ENCODE results near the gene ZBTB46. TPM values are rescaled to one million over a fixed set of nuclear protein-coding genes. Genes with fewer than 3 reads are reported as not detected.

Gene ZBTB46
- total and polyA plus RNA-seq, 5 experiments from 2014 or later = 0.06 to 0.08 (median 0.06) TPM; not detected in 2

GRCh38 chr20:63758152-63758551 lies 72.9 kb downstream of the ZBTB46 start:
- H3K36me3 Mint-ChIP-seq = no peaks in the 10 kb centered on the region
- no peaks in the 10 kb centered on the region for H3K27me3 Mint-ChIP-seq
- DNase-seq (no peak), ATAC-seq (no peak)
- H3K4me3 Mint-ChIP-seq = peak overlapping the region in 1 of 10 donors; percentile 24
- peak overlapping the region in 2 of 10 donors; percentile 13 to 38 for H3K27ac Mint-ChIP-seq
- H3K4me1 Mint-ChIP-seq = peaks cover 9 to 30% (median 14%) of the 10 kb centered on the region in 4 donors
- POLR2A ChIA-PET = interaction anchor here (1.1 kb wide), 1 partner anchor 21 kb away, joined by 3 read pairs; the partner anchor contains the start of gene LIME1
- H3K9me3 Mint-ChIP-seq = no peaks in the 10 kb centered on the region

DNA sequence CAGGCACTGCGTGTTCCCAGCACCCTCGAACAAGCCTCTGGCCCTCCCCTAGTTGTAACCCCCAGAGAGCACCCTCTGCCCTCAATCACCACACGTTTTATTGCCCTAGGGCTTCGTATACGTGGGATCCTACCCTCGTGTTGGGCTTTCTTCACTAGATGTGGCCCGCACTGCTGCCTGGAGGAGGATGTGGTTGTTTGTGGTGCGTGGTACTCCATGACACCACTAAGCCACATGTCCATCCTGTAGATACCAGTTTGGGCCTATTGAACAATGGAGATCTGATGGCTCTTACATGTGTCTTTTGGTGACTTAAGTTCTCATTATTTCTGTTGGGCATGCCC lies 74.4 kb downstream of the ZBTB46 start:
- DNase-seq (peak in 2 of 10 donors; percentile 33 to 53), ATAC-seq (peak in 1 of 2 donors; percentile 85)
- Mint-ChIP-seq H3K27me3 (no peaks in the 10 kb centered on the region), H3K27ac (peak overlapping the region in 1 of 10 donors; percentile 70), H3K9me3 (no peaks in the 10 kb centered on the region), H3K36me3 (no peaks in the 10 kb centered on the region), H3K4me1 (peaks cover 13 to 36% (median 20%) of the 10 kb centered on the region in 4 donors), H3K4me3 (peak overlapping the region in 2 of 10 donors; percentile 16 to 44)
- POLR2A ChIA-PET = interaction anchor here (0.6 kb wide), 1 partner anchor 49 kb away, joined by 3 read pairs; the partner anchor contains the start of genes ARFRP1 and ZGPAT

- Mint-ChIP-seq H3K27ac (peak overlapping the region in 1 of 10 donors; percentile 70), H3K27me3 (no peaks in the 10 kb centered on the region), H3K9me3 (no peaks in the 10 kb centered on the region), H3K36me3 (no peaks in the 10 kb centered on the region), H3K4me1 (peaks cover 16 to 39% (median 23%) of the 10 kb centered on the region in 4 donors), H3K4me3 (peak overlapping the region in 2 of 10 donors; percentile 16 to 44)
- POLR2A ChIA-PET = interaction anchor here (0.6 to 1.2 kb wide), 5 partner anchors 9 to 52 kb away, joined by 3 to 5 read pairs (median 3); partner anchors contain the start of genes ARFRP1 and ZGPAT
- ATAC-seq (no peak), DNase-seq (no peak)
These were observed 75.0 kb downstream of the ZBTB46 start for GRCh38 chr20:63755933-63756647.

DNA sequence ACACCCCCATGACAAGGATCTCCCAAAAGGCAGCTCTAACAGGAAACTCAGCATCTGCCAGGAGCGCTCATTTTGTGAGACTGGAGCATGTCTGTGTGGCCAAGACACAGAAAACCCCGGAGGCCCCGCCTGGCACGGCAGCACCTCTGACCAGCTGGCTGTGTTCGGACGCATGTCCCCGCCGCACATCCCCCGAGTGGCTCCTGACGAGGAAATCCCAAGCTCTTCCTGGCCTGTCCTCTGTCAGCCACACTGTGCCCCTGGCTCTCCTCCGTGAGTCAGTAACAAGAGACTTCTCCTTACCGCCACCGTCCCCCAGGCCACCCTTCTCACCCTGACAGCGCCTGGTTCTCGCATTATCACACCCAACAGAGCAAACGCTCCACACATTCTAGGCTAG lies 77.1 kb downstream of the ZBTB46 start:
- Mint-ChIP-seq H3K4me1 (peaks cover 22 to 57% (median 37%) of the 10 kb centered on the region in 4 donors), H3K27ac (peak overlapping the region in 3 of 10 donors; percentile 16 to 56 (median 29)), H3K9me3 (no peaks in the 10 kb centered on the region), H3K4me3 (peak overlapping the region in 1 of 10 donors; percentile 13), H3K27me3 (no peaks in the 10 kb centered on the region), H3K36me3 (no peaks in the 10 kb centered on the region)
- DNase-seq (no peak), ATAC-seq (no peak)
- POLR2A ChIA-PET = interaction anchor here (1.6 to 4.1 kb wide), 2 partner anchors 46 to 115 kb away, joined by 3 to 26 read pairs; partner anchors contain the start of genes ARFRP1 and ZGPAT

DNA sequence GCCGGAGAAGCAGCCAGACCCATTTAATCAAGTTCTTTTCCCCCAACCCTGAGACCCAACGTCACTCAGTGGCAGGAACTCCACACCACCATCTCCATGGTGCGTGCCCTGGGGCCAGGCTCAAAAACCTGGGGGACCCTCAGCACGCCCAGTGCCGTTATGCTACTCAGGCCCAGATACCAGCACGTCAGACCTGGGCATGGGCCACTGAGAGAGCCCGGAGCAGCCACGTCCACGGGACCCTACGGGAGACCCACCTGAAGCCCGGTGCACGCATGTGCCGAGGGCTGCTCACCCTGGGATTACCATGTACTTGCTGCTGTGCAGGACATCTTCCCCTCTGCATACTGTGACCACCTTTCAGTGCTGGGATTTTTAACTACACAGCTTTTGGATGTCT lies 77.7 kb downstream of the ZBTB46 start:
- Mint-ChIP-seq H3K27me3 (no peaks in the 10 kb centered on the region), H3K27ac (peak overlapping the region in 6 of 10 donors; percentile 16 to 47 (median 30)), H3K9me3 (no peaks in the 10 kb centered on the region), H3K4me3 (peak overlapping the region in 1 of 10 donors; percentile 9), H3K36me3 (no peaks in the 10 kb centered on the region), H3K4me1 (peaks cover 24 to 63% (median 42%) of the 10 kb centered on the region in 4 donors)
- POLR2A ChIA-PET = interaction anchor here (1.6 to 4.1 kb wide), 2 partner anchors 45 to 114 kb away, joined by 3 to 26 read pairs; partner anchors contain the start of genes ARFRP1 and ZGPAT
- DNase-seq = no peak
- ATAC-seq = no peak

GRCh38 chr20:63752411-63753101 lies 78.5 kb downstream of the ZBTB46 start:
- peak overlapping the region in 2 of 10 donors; percentile 15 to 72 for H3K4me3 Mint-ChIP-seq
- no peaks in the 10 kb centered on the region for H3K9me3 Mint-ChIP-seq
- no peaks in the 10 kb centered on the region for H3K36me3 Mint-ChIP-seq
- peaks cover 25 to 63% (median 43%) of the 10 kb centered on the region in 4 donors for H3K4me1 Mint-ChIP-seq
- POLR2A ChIA-PET = interaction anchor here (1.3 to 4.5 kb wide), 4 partner anchors 14 to 113 kb away, joined by 3 to 137 read pairs (median 15); partner anchors contain the start of genes ARFRP1, LIME1, SLC2A4RG and ZGPAT
- peak overlapping the region in 2 of 10 donors; percentile 20 to 47 for H3K27ac Mint-ChIP-seq
- H3K27me3 Mint-ChIP-seq = no peaks in the 10 kb centered on the region
- DNase-seq (no peak), ATAC-seq (no peak)

DNA sequence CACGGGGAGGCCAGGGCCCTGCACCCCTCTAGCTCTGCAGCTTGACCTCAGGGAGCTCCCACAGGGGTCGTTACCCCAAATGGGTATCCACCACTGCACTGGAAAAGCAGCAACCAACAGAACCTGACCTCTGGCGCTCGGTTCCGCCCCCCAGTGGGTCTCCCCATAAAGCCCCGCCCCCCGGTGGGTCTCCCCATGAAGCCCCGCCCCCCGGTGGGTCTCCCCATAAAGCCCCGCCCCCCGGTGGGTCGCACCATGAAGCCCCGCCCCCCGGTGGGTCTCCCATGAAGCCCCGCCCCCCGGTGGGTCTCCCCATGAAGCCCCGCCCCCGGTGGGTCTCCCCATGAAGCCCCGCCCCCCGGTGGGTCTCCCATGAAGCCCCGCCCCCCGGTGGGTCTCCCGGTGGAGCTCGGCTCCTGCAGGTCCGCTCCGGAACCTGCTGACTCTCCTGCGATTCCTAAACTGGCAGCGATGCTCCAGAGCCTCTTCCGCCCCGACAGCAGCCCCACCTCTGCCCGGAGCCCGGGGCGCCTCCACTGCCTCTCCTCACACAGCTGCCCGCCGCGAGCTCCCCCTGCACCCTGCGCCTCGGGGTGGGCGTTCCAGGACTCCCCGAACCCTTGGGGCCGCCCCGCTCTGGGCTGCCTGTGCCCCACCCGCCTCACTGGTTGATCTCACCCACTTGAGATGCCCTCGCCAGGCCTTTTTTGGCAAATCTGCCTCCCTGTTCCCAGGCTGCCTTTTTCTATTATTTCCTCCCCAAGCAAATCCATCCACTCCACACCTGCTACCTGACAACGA lies 79.4 kb downstream of the ZBTB46 start:
- DNase-seq (peak in 4 of 10 donors; percentile 23 to 30 (median 30)), ATAC-seq (peak; percentile 28 to 38)
- peak overlapping the region; percentile 67 to 86 (median 78) for H3K4me3 Mint-ChIP-seq

DNA sequence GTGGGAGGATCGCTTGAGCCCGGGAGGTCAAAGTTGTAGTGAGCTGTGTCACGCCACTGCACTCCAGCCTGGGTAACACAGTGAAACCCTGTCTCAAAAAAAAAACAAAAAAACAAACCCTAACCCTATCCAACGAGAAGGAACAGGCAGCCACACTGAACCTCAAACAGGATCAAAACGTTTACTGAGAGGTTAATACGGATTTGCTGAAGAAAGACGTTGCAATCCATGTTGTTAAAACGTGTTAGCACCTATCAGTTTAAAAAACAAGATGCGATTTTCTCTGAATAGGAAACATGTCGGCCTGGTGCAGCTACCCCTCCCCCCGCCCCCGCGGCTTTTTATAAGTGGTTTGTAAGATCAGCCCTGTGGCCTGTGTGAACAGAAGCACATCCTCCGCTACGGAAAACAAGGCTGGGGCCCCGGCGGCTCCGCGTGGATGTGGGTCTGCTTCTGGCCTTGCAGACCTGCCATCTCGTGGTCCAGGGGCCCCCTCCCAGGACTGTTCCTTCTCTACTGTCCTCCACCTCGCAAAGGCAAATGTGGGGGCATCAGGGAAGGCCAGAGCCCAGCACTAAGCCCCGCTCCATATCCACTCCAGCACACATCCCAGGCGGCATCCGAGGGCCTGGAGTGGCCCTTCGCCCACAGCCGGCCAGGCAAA lies 80.1 kb downstream of the ZBTB46 start:
- Mint-ChIP-seq H3K4me1 (peaks cover 16 to 48% (median 35%) of the 10 kb centered on the region in 4 donors), H3K36me3 (no peaks in the 10 kb centered on the region), H3K9me3 (no peaks in the 10 kb centered on the region), H3K4me3 (peak overlapping the region; percentile 67 to 86 (median 78)), H3K27ac (peak overlapping the region in 9 of 10 donors; percentile 84 to 98 (median 94)), H3K27me3 (no peaks in the 10 kb centered on the region)
- ATAC-seq (peak; percentile 93), DNase-seq (peak; percentile 45 to 86 (median 58))
- POLR2A ChIA-PET = interaction anchor here (0.6 to 4.5 kb wide), 17 partner anchors 13 to 213 kb away, joined by 3 to 137 read pairs (median 3); partner anchors contain the start of genes ARFRP1, GMEB2, LIME1 and PTK6

More for the DNA sequence above, 79.4 kb downstream of the ZBTB46 start:
- no peaks in the 10 kb centered on the region for H3K9me3 Mint-ChIP-seq
- no peaks in the 10 kb centered on the region for H3K36me3 Mint-ChIP-seq
- POLR2A ChIA-PET = interaction anchor here (0.8 to 4.5 kb wide), 8 partner anchors 13 to 113 kb away, joined by 3 to 137 read pairs (median 5); partner anchors contain the start of genes ARFRP1, LIME1, SLC2A4RG and ZGPAT
- no peaks in the 10 kb centered on the region for H3K27me3 Mint-ChIP-seq
- peak overlapping the region in 9 of 10 donors; percentile 84 to 98 (median 94) for H3K27ac Mint-ChIP-seq
- peaks cover 22 to 55% (median 40%) of the 10 kb centered on the region in 4 donors for H3K4me1 Mint-ChIP-seq

DNA sequence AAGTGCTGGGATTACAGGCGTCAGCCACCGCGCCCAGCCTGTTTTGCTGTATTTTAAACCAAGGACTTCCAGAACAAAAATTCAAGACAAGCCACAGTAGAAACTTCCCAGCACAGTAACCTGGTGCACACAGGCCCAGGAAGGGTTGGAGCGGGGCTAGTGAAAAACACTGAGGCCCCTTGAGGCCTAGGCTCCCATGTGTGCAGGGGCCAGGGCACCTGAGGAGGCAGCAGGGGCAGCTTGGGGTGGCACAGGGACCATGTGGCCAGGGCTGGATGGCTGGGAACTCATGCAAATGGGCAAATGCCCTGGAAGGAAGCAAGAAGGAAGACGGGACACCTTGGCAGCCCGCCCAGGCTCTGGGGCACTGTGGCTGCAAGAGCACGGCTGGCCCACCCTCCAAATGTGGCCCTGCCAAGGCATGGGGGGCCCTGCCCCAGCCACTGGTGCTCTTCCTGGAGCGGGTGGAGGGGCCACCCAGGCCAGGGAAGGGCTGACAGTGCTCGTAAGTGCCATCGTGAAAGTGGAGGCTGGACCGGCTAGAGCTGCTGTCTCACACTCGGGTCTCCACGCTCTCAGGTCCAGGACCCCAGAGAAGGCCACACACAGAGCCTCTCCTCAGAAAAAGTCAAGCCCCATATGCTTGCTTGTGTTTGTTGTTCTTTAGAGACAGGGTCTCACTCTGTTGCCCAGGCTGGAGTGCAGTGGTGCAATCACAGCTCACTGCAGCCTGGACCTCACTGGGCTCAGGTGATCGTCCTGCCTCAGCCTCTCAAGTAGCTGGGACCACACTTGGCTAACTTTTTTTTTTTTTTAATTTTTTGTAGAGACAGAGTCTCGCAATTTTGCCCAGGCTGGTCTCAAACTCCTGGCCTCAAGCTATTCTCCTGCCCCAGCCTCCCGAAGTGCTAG lies 81.2 kb downstream of the ZBTB46 start:
- Mint-ChIP-seq H3K27me3 (no peaks in the 10 kb centered on the region), H3K27ac (peak overlapping the region in 9 of 10 donors; percentile 22 to 96 (median 83)), H3K4me3 (peak overlapping the region in 5 of 10 donors; percentile 10 to 72 (median 65)), H3K4me1 (peaks cover 15 to 46% (median 35%) of the 10 kb centered on the region in 4 donors), H3K36me3 (no peaks in the 10 kb centered on the region), H3K9me3 (no peaks in the 10 kb centered on the region)
- ATAC-seq = no peak
- DNase-seq = no peak
- POLR2A ChIA-PET = interaction anchor here (0.9 to 4.5 kb wide), 10 partner anchors 12 to 212 kb away, joined by 3 to 137 read pairs (median 6); partner anchors contain the start of genes ARFRP1, GMEB2, LIME1 and PTK6

DNA sequence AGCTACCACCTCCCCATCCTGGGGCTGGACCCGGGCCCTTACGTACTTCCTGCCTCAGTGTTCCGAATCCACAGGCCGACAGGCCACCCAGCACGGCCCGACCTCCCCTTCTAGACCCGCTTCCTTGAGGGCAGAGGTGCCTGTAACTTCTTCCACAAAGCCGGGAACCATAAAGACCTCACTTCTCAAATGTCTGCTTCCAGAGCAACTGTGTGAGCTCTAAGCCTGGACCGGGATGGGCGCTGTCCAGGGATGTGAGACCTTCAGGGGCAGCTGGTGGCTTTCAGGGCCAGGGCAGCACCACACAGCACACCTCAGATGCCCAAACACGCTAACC lies 82.2 kb downstream of the ZBTB46 start:
- Mint-ChIP-seq H3K36me3 (peaks cover 0 to under 1% (median 0%) of the 10 kb centered on the region in 3 donors), H3K27ac (peak overlapping the region in 6 of 10 donors; percentile 13 to 92 (median 57)), H3K4me3 (peak overlapping the region in 1 of 10 donors; percentile 56)

More for the DNA sequence above, 82.2 kb downstream of the ZBTB46 start:
- Mint-ChIP-seq H3K4me1 (peaks cover 13 to 44% (median 33%) of the 10 kb centered on the region in 4 donors), H3K9me3 (no peaks in the 10 kb centered on the region), H3K27me3 (no peaks in the 10 kb centered on the region)
- DNase-seq = no peak
- no peak for ATAC-seq
- POLR2A ChIA-PET = interaction anchor here (1.5 to 4.5 kb wide), 3 partner anchors 11 to 122 kb away, joined by 5 to 137 read pairs (median 8); partner anchors contain the start of genes ARFRP1, GMEB2, LIME1 and SLC2A4RG

Measured in naive thymus-derived CD8-positive, alpha-beta T cell (primary cell).